Muscle of back (tissue), 11 donors: ENCODE data around the gene FRAS1. TPM values are rescaled to one million over a fixed set of nuclear protein-coding genes. Genes with fewer than 3 reads are reported as not detected.
A peak's percentile ranks its signal among the peaks of the same experiment; 100 is the strongest.

Experiments used
- DNase-seq, 3 donors: peaks; one replicate each; pipeline versions ENCODE4 v3.0.0 to v3.0.0-alpha.2; 2013
- polyA plus RNA-seq, 10 donors: library from polyadenylated mRNA; unstranded; fragments of 120-200 nt; gene quantifications; one replicate each; pipeline ENCODE4 v1.2.1, GENCODE V29; 2013; ENCODE audit not compliant: insufficient read length in 10 of 10

FRAS1 gene
- polyA plus RNA-seq, 10 donors, result 3.6 to 14.0 (median 7.2) TPM

GRCh38 chr4:78361621-78362120, 304.5 kb downstream of the FRAS1 start:
- no peak for DNase-seq

DNA sequence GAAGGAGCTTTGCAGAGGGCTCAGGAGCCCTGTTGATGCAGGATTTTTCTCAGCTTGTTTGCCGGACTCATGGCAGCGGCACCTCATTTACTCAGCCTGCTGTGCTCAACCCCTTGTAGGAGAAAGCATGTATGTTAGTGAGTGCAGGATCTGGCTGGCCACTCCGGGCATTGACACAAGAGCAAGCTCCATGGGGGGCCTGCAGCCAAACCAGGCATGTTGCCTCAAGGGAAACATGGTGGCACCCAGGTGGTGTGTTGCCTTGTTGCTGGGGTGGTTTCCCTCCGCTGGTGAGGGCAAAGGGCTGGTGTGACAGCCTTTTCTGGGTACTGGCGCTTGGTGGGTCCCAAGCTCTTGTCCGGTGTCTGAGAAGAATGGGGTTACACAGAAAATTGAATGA, 305.2 kb downstream of the FRAS1 start:
- DNase-seq, result no peak

- DNase-seq, result no peak
Measured at GRCh38 chr4:78363031-78363570, 306.0 kb downstream of the FRAS1 start.

DNA sequence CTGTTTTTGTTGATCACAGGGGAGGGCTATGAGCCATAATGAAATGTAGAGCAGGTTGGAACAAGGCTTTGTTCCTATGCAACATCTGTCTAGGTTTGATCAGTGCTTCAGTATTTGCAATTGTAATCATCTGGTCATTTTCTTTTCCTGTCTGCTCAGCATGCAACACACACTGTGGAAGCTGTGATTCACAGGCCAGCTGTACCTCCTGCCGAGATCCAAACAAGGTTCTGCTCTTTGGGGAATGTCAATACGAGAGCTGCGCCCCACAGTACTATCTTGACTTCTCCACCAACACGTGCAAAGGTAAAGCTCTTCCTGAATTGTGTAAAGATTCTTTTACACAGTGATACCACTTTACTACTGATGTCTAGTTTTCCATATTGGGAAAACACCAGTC, 312.6 kb downstream of the FRAS1 start:
- DNase-seq, result no peak

GRCh38 chr4:78370631-78371372, 313.7 kb downstream of the FRAS1 start:
- DNase-seq, result no peak

DNA sequence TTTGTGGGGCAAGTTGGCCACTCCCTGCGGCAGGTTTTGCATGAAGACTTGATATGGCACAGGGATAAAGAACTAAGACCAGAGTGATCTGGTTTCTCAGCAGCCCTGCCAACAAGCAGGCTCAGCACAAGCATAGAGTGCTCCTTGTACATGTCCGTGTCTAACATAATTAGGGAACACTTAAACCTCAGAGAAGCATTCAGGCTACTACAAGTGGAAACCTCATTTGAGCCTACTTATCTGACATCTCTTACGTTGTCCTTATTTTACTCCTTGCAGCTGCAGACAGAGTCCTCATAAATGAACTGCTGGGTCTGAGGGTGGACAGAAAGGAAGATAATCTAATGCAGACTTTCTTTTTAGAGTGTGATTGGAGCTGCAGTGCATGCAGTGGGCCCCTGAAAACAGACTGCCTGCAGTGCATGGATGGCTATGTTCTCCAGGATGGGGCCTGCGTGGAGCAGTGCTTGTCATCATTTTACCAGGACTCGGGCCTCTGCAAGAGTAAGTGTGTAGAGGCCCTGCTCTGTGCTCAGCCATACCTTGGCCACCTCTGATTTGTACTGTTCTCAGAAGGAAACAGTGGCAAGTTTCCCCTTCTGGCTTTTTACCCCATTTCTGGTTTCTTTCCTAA, 315.3 kb downstream of the FRAS1 start:
- no peak for DNase-seq

DNA sequence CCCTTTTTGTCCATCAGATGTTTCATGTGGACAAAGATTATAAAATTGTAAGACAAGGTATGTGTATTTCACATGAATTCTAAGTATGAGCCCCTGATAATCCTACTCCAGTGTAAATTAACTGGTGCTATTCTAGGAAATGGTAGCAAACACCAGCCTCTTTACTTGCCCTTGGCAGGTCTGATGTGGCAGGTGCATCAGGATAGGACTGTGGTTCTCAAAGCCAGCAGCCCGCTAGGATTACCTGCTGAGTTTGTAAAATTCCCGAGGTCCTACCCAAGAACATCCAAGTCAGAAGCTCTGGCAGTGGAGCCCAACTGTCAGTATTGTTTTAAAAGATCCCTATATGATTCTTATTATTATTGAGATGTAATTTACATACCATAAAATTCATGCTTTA, 320.4 kb downstream of the FRAS1 start:
- no peak for DNase-seq

- no peak for DNase-seq
Measured at GRCh38 chr4:78379040-78379439, 321.9 kb downstream of the FRAS1 start.

GRCh38 chr4:78379991-78380729, 323.0 kb downstream of the FRAS1 start:
- peak in 1 of 3 donors; percentile 20 for DNase-seq

DNA sequence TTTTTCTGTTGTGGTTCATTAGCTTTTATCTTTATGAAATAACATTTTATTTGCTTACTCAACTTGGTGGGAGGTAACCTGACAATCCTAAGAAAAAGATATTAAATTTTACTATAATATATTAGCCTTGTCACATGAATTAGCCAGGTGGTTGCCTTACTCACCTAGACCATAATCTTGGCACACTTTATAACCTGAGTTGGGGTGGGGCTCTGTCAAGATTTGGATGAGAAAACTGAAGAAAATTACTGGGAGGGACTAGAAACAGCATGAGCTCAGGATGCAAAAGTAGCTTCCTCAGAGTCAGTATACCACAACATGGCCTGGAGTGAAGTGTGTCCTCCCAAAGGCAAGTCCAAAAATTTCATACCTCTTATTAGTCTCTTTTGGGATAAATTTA, 329.6 kb downstream of the FRAS1 start:
- no peak for DNase-seq

GRCh38 chr4:78395642-78396041, 338.5 kb downstream of the FRAS1 start:
- DNase-seq, result no peak

DNA sequence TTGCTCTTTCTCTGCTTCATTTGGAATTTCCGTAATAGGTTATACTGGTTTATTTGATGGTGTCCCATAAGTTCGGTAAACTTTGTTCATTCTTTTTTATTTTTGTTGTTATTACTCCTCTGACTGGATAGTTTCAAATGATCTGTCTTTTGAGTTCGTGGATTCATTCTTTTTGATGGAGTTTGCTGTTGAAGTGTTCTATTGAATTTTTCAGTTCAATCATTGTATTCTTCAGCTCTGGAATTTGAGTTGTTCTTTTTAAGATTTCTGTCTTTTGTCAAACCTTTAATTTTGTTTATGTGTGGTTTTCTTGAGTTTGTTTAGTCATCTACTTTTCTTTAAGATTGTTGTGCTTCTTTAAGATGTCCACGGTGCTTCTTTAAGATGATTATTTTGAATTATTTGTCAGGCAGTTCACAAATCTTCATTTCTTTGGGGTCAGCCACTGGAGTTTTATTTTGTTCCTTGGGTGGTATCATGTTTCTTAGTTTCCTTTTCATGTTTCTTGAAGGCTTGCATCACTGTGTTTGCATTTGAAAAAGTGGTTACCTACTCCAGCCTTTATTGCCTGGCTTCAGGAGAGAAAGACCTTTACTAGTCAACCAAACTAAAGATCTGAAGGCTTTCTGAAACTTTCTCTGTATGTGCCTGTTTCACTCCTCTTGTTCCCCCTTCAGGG, 339.6 kb downstream of the FRAS1 start:
- DNase-seq, result no peak

GRCh38 chr4:78397292-78397630, 340.1 kb downstream of the FRAS1 start:
- DNase-seq, result no peak

DNA sequence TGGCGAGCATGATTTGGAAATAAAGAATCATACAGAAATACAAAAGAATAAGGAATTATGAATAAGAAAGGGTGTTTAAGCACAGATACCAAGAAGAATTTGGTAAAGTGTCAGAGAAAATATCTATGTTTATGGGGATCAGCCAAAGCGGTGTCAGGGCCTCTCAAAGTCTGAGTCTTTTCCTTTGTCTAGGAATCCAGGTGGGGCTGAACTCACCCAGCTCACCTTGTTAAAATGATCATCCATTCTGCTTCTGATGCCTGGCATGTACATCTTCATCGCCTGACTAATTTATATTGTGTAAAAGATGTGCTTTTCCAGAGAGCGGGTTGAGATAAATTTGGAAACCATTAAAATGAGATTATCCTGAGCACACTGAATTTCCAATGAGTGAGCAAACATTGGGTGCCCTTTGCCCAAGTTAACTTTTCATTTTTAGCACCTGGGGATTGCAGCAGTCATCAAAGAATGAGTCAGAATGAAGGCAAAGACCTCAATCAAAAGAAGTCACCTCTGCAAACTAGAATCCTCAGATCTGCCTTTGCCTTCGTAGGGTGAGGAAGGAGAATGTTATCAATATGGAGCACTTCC, 352.6 kb downstream of the FRAS1 start:
- no peak for DNase-seq

DNA sequence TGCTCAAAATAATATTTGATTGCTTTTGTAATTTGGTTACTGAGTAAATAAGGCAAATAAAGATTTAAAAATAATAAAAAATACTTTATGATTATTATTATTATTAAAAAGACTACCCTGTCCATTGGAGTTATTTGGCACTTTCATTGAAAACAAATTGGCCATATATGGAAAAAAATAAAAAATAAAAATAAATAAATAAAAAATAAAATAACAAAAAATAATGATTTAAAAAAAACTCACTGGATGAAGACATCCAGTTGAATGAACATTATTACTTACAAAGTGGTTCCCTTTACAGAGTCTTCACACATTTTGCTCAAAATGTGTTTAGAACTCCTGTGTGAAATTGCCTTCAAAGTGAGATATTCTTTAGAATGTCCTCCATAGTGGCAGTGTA, 353.1 kb downstream of the FRAS1 start:
- no peak for DNase-seq

DNA sequence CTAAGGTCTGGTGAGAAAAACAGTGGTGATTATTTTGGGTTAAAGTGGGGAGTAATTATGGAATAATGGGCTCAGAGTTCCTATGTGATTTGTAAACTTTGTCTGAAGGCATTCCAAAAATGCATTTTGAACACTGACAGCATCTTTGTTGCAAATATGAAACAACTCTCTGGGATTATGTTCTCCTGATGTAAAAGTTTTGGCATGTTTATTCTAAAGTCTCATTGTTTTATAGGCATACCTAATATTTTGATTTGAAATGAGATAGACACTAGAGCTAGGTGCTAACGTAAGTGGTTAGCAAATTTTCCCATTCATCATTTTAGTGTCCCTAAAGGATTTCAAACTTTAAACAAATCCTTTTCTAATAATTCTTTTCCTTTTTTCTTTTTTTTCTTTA, 353.6 kb downstream of the FRAS1 start:
- no peak for DNase-seq

DNA sequence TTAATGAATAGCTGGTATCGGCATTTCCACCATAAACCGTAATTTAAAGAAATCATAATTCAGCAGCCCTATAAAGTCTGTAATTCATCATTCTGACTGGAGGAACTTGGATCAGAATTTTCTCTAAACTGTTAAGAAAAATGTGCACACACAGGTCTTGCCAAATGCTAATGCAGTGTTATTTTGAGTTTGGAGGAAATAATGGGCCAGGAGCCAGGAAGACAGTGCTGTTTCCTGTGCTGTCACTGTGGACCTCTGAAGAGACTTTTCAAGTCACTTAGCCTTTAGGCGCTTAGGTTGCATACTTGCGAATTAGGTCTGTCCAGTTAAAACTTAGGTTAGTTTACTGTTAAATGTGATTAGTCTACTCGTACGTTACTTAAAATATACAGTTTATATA, 357.0 kb downstream of the FRAS1 start:
- peak; percentile 20 to 73 (median 59) for DNase-seq

GRCh38 chr4:78417603-78418002, 360.5 kb downstream of the FRAS1 start:
- DNase-seq, result no peak

- DNase-seq, result no peak
Measured at GRCh38 chr4:78418406-78418805, 361.3 kb downstream of the FRAS1 start.

GRCh38 chr4:78423790-78424189, 366.7 kb downstream of the FRAS1 start:
- DNase-seq, result no peak

- DNase-seq, result no peak
Measured at GRCh38 chr4:78424461-78424860, 367.3 kb downstream of the FRAS1 start.

DNA sequence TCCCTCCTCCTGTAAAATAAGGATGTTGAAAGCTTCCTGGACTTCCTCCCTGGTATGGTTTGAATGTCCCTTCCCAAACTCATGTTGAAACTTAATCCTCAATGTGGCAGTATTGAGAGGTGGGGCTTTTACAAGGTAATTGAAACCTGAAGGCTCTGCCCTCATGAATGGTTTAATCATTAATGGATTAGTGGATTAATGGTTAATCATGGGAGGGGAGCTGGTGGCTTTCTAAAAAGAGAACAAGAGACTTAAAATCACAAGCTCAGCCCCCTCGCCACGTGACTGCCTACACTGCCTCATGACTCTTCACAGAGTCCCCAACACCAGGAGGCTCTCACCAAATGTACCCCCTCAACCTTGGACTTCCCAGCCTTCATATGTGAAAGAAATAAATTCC, 369.8 kb downstream of the FRAS1 start:
- DNase-seq, result no peak
